ENCODE data around the gene KRT71.

GRCh38 chr12:52524898-52525591 is 27.9 kb downstream of the KRT71 start:
- TF ChIP-seq CTCF (conservative IDR thresholded peaks at IDR 0.05) (no peak), EZH2 (IDR thresholded peaks at IDR 0.05; ENCODE audit: low read depth) (no peak)
